Upper lobe of left lung (tissue), 6 donors: ENCODE results near the gene MFAP4. TPM values are rescaled to one million over a fixed set of nuclear protein-coding genes. Genes with fewer than 3 reads are reported as not detected.

Source experiments
- ATAC-seq, 2 donors: fragments of 200-7000 bp; cut with Tn5 transposase; one replicate each; pipeline ENCODE4 v1.9.1; 2022; ENCODE audit warnings: mild to moderate bottlenecking in 2 of 2, moderate library complexity in 2 of 2; ENCODE audit not compliant: low FRiP score in 2 of 2
- DNase-seq, 2 donors: peaks; one replicate each; pipeline ENCODE4 v3.0.0-alpha.2; 2019 to 2020
- H3K27ac ChIP-seq, 4 donors: fragments of 200-600 bp; sonication (generic); one replicate each; pipeline ENCODE4 v1.5.1; 2016 to 2019
- H3K27me3 ChIP-seq, 4 donors: fragments of 200-600 bp; sonication (generic); one replicate each; pipeline ENCODE4 v1.5.1; 2017 to 2019
- H3K36me3 ChIP-seq, 4 donors: fragments of 200-600 bp; sonication (generic); one replicate each; pipeline ENCODE4 v1.5.1; 2016 to 2019
- H3K4me1 ChIP-seq, 4 donors: fragments of 200-600 bp; sonication (generic); one replicate each; pipeline ENCODE4 v1.5.1; 2018 to 2019
- H3K4me3 ChIP-seq, 4 donors: fragments of 200-600 bp; sonication (generic); one replicate each; pipeline ENCODE4 v1.5.1; 2017 to 2019; ENCODE audit warnings: mild to moderate bottlenecking in 2 of 4, moderate library complexity in 1 of 4
- H3K9me3 ChIP-seq, 4 donors: fragments of 200-600 bp; sonication (generic); one replicate each; pipeline ENCODE4 v1.5.1; 2018 to 2019
- CTCF ChIP-seq, 6 experiments: fragments of 450-650 bp in 4 of 6; fragments of 200-600 bp in 2 of 6; sonication (generic) in 2 of 6; IDR thresholded peaks; one replicate each; pipeline ENCODE4 v1.5.1; 2016 to 2019; ENCODE audit warnings: antibody characterized with exemption in 6 of 6
- EP300 ChIP-seq, 4 donors: sonication (generic); formaldehyde crosslinking; IDR thresholded peaks; one replicate each; pipeline ENCODE4 v1.5.1; 2017; ENCODE audit warnings: antibody characterized with exemption in 4 of 4, control low read depth in 2 of 4
- POLR2A ChIP-seq, 4 donors: fragments of 450-650 bp; IDR thresholded peaks; one replicate each; pipeline ENCODE4 v1.5.1; 2016 to 2017; ENCODE audit warnings: antibody characterized with exemption in 4 of 4, mild to moderate bottlenecking in 2 of 4
- POLR2AphosphoS5 ChIP-seq, 2 donors: sonication (generic); formaldehyde crosslinking; IDR thresholded peaks; one replicate each; pipeline ENCODE4 v1.5.1; 2017; ENCODE audit warnings: antibody characterized with exemption in 2 of 2
- WGBS, 2 donors: methylation state at CpG; one replicate each; pipeline ENCODE4 v1.1.5; 2017 to 2018; 5-methylcytosine and 5-hydroxymethylcytosine counted together
- small RNA-seq, 4 donors: library from RNA; depleted of rRNA; stranded (forward); fragments of <200 nt; gene quantifications; one replicate each; pipeline ENCODE3, GENCODE V24; 2016
- total RNA-seq, 6 donors: library from RNA; depleted of rRNA in 4 of 6; stranded (reverse); fragments of >200 nt in 4 of 6; gene quantifications; one replicate each; pipeline versions ENCODE4 v1.1.0 to v1.2.1, GENCODE V29; 2016 to 2021
- donor health status: DM: no; HTN: no; CAD: no; lungs with moderate emphysema.
- donor health status: DM: no; HTN: yes; CAD: no; lungs with severe emphysema.

Gene MFAP4
- total RNA-seq, 6 donors from 2014 or later: 24.1 to 280 (median 175) TPM

- WGBS, 2 donors: 46 to 79% methylated on average over 13 to 21 of the region's 21 CpGs
- Histone ChIP-seq H3K9me3 (no peaks in the 10 kb centered on the region), H3K4me3 (no peak overlapping the region), H3K36me3 (peaks cover 0 to 12% (median 3%) of the 10 kb centered on the region in 4 donors), H3K27me3 (no peaks in the 10 kb centered on the region), H3K27ac (peak overlapping the region in 1 of 4 donors; percentile 41), H3K4me1 (peaks cover 2 to 18% (median 11%) of the 10 kb centered on the region in 4 donors)
- TF ChIP-seq POLR2A (IDR thresholded peaks at IDR 0.05) (no peak), POLR2AphosphoS5 (IDR thresholded peaks at IDR 0.05) (peak in 1 of 2 donors; percentile 53), CTCF (IDR thresholded peaks at IDR 0.05) (peak in 5 of 6 experiments; percentile 27 to 86 (median 73))
- DNase-seq: peak in 1 of 2 donors; percentile 69
- ATAC-seq: no peak
These were observed 49.9 kb downstream of the MFAP4 start for GRCh38 chr17:19336938-19337711.

GRCh38 chr17:19335951-19336631 lies 50.9 kb downstream of the MFAP4 start:
- H3K9me3 ChIP-seq: no peaks in the 10 kb centered on the region
- 94 to 96% methylated on average over 13 to 18 of the region's 18 CpGs for WGBS, 2 donors
- H3K4me1 ChIP-seq: peaks cover 0 to 18% (median 11%) of the 10 kb centered on the region in 4 donors
- H3K36me3 ChIP-seq: peaks cover 0 to 12% (median 3%) of the 10 kb centered on the region in 4 donors
- peak overlapping the region in 1 of 4 donors; percentile 1 for H3K27ac ChIP-seq
- H3K4me3 ChIP-seq: no peak overlapping the region
- no peak for ATAC-seq
- TF ChIP-seq POLR2A (IDR thresholded peaks at IDR 0.05): no peak
- TF ChIP-seq POLR2AphosphoS5 (IDR thresholded peaks at IDR 0.05): no peak
- no peak for TF ChIP-seq CTCF (IDR thresholded peaks at IDR 0.05)
- TF ChIP-seq EP300 (IDR thresholded peaks at IDR 0.05): no peak
- no peaks in the 10 kb centered on the region for H3K27me3 ChIP-seq
- DNase-seq: peak in 1 of 2 donors; percentile 16

GRCh38 chr17:19334331-19334730 lies 52.7 kb downstream of the MFAP4 start:
- WGBS, 2 donors: 89 to 94% methylated on average over 2 to 6 of the region's 6 CpGs
- ATAC-seq (no peak), DNase-seq (peak in 1 of 2 donors; percentile 13)
- Histone ChIP-seq H3K27me3 (no peaks in the 10 kb centered on the region), H3K9me3 (no peaks in the 10 kb centered on the region), H3K4me1 (peaks cover 0 to 18% (median 11%) of the 10 kb centered on the region in 4 donors), H3K27ac (no peak overlapping the region), H3K36me3 (peaks cover 0 to 23% (median 3%) of the 10 kb centered on the region in 4 donors), H3K4me3 (no peak overlapping the region)
- TF ChIP-seq POLR2AphosphoS5 (IDR thresholded peaks at IDR 0.05): no peak
- TF ChIP-seq CTCF (IDR thresholded peaks at IDR 0.05): no peak
- no peak for TF ChIP-seq POLR2A (IDR thresholded peaks at IDR 0.05)
- no peak for TF ChIP-seq EP300 (IDR thresholded peaks at IDR 0.05)

- peaks cover 0 to 18% (median 11%) of the 10 kb centered on the region in 4 donors for H3K4me1 ChIP-seq
- H3K27me3 ChIP-seq: no peaks in the 10 kb centered on the region
- DNase-seq (peak in 1 of 2 donors; percentile 14), ATAC-seq (no peak)
- no peak overlapping the region for H3K4me3 ChIP-seq
- TF ChIP-seq POLR2AphosphoS5 (IDR thresholded peaks at IDR 0.05) (no peak), POLR2A (IDR thresholded peaks at IDR 0.05) (no peak), CTCF (IDR thresholded peaks at IDR 0.05) (no peak), EP300 (IDR thresholded peaks at IDR 0.05) (no peak)
- H3K36me3 ChIP-seq: peaks cover 0 to 28% (median 5%) of the 10 kb centered on the region in 4 donors
- no peaks in the 10 kb centered on the region for H3K9me3 ChIP-seq
- no peak overlapping the region for H3K27ac ChIP-seq
- WGBS, 2 donors: 91 to 94% methylated on average over 8 to 10 of the region's 12 CpGs
These were observed 53.2 kb downstream of the MFAP4 start for GRCh38 chr17:19333736-19334290.

Small RNA genes lying within 50 kb of the gene (small RNA-seq; reads per million reads assigned to genes)
- gene MIR1180 (4.7 to 17.4 (median 6.4) reads per million in 4 donors), gene RF00537 (0 reads per million in 4 donors)

Other genes starting within 250 kb of the MFAP4 start
- gene EPN2, start 149.8 kb downstream of the MFAP4 start, total RNA-seq: 10 to 100 TPM; 26.3 to 64.5 (median 47.9) TPM
- gene B9D1, start 24.5 kb downstream of the MFAP4 start, total RNA-seq: 10 to 100 TPM; 11.7 to 52.4 (median 17.5) TPM
- gene MAPK7, start 8.7 kb downstream of the MFAP4 start, total RNA-seq: 10 to 100 TPM; 20.1 to 77.2 (median 37.6) TPM
- 1 to 10 TPM in 4 of 6 donors, under 1 TPM in 2; 0.69 to 6.3 (median 2.1) TPM for gene RNF112, start 24.0 kb upstream of the MFAP4 start, total RNA-seq
- gene SLC47A1, start 146.7 kb upstream of the MFAP4 start, total RNA-seq: 10 to 100 TPM in 4 of 6 donors, 1 to 10 TPM in 2; 6.9 to 20.8 (median 12.0) TPM